B cell (primary cell): ENCODE results near the gene PNKP. TPM values are rescaled to one million over a fixed set of nuclear protein-coding genes. Genes with fewer than 3 reads are reported as not detected.
A peak's percentile ranks its signal among the peaks of the same experiment; 100 is the strongest.

Source experiments
- ATAC-seq: fragments of 200-7000 bp; cut with Tn5 transposase; one replicate; pipeline ENCODE4 v1.10.0; 2021; ENCODE audit warnings: low read depth, mild to moderate bottlenecking, moderate number of reproducible peaks, moderate library complexity
- CTCF ChIA-PET: fragments of 350-600 bp; sonication (Branson Sonifier 250); formaldehyde crosslinking; loops from one replicate; lab custom pipeline; 2021; ENCODE audit warnings: antibody characterized with exemption, inconsistent platforms; lab: Charles Lee
- POLR2A ChIA-PET: fragments of 350-600 bp; sonication (Branson Sonifier 250); formaldehyde crosslinking; loops from one replicate; lab custom pipeline; 2021; ENCODE audit warnings: antibody characterized with exemption; lab: Charles Lee
- DNase-seq: peaks from one replicate; pipeline ENCODE4 v3.0.0; 2013
- H2AFZ ChIP-seq: 2 replicates; pipeline ENCODE4 v1.6.1; 2012; ENCODE audit warnings: mild to moderate bottlenecking, low read depth, low read length; ENCODE audit not compliant: insufficient read depth, poor library complexity, severe bottlenecking
- H3K27ac ChIP-seq, 2 donors: 1 replicate in 1 of 2; 2 replicates in 1 of 2; pipeline ENCODE4 v1.5.1; 2012 to 2013; ENCODE audit warnings: low read length in 2 of 2, mild to moderate bottlenecking in 2 of 2, moderate library complexity in 1 of 2
- H3K27me3 ChIP-seq, 4 experiments: fragments of 200-600 bp in 1 of 4; sonication (generic) in 1 of 4; replicated peaks in 1 of 4; 1 replicate in 2 of 4; 2 replicates in 2 of 4; pipeline versions ENCODE4 v1.6.1 to v1.7.0; 2013 to 2016; ENCODE audit warnings: low read length in 3 of 4, mild to moderate bottlenecking in 2 of 4, mixed read lengths in 1 of 4, moderate library complexity in 1 of 4; ENCODE audit not compliant: insufficient read depth in 4 of 4, control insufficient read depth in 3 of 4; ENCODE audit errors: control extremely low read depth in 1 of 4
- H3K36me3 ChIP-seq, 2 experiments: replicated peaks in 1 of 2; 1 replicate in 1 of 2; 2 replicates in 1 of 2; pipeline versions ENCODE4 v1.6.1 to v1.7.1; 2013; ENCODE audit warnings: low read length in 1 of 2; ENCODE audit not compliant: insufficient read depth in 2 of 2, control insufficient read depth in 1 of 2; ENCODE audit errors: control extremely low read depth in 1 of 2, extremely low read depth in 1 of 2
- H3K4me1 ChIP-seq, 2 donors: fragments of 200-600 bp in 1 of 2; sonication (generic) in 1 of 2; 1 replicate in 1 of 2; 2 replicates in 1 of 2; pipeline versions ENCODE4 v1.5.1 to v1.6.1; 2013 to 2017; ENCODE audit warnings: low read length in 2 of 2; ENCODE audit not compliant: control insufficient read depth in 2 of 2, insufficient read depth in 2 of 2
- H3K4me2 ChIP-seq: replicated peaks from 2 replicates; pipeline ENCODE3; 2012; ENCODE audit warnings: mild to moderate bottlenecking, low read depth, low read length; ENCODE audit not compliant: poor library complexity, severe bottlenecking
- H3K4me3 ChIP-seq, 5 experiments: fragments of 200-600 bp in 1 of 5; sonication (generic) in 1 of 5; 1 replicate in 3 of 5; 2 replicates in 2 of 5; pipeline versions ENCODE4 v1.5.1 to v1.7.0; 2011 to 2016; ENCODE audit warnings: low read length in 4 of 5, mild to moderate bottlenecking in 4 of 5, low read depth in 2 of 5, control low read depth in 1 of 5, moderate library complexity in 1 of 5; ENCODE audit not compliant: insufficient read depth in 1 of 5; ENCODE audit errors: control extremely low read depth in 1 of 5, extremely low read depth in 1 of 5
- H3K79me2 ChIP-seq: fragments of 200-600 bp; sonication (generic); one replicate; pipeline ENCODE4 v1.6.0; 2016; ENCODE audit warnings: low read length; ENCODE audit not compliant: control insufficient read depth, insufficient read depth
- H3K9ac ChIP-seq: fragments of 200-600 bp; sonication (generic); 2 replicates; pipeline ENCODE4 v1.6.1; 2017; ENCODE audit warnings: mild to moderate bottlenecking, low read length, moderate library complexity
- H3K9me3 ChIP-seq, 3 donors: one replicate each; pipeline versions ENCODE4 v1.6.1 to v1.7.1; 2013; ENCODE audit warnings: low read length in 2 of 3; ENCODE audit not compliant: control insufficient read depth in 2 of 3, insufficient read depth in 1 of 3; ENCODE audit errors: control extremely low read depth in 1 of 3
- H4K20me1 ChIP-seq: 2 replicates; pipeline ENCODE4 v1.6.0; 2012; ENCODE audit warnings: mild to moderate bottlenecking, low read length; ENCODE audit not compliant: insufficient read depth, control insufficient read depth, poor library complexity, severe bottlenecking
- H3K27ac Mint-ChIP-seq: one replicate; pipeline ENCODE4 v1.8.0; 2021; ENCODE audit warnings: mixed read lengths
- H3K27me3 Mint-ChIP-seq: one replicate; pipeline ENCODE4 v1.8.0; 2021; ENCODE audit warnings: mixed read lengths
- H3K4me1 Mint-ChIP-seq: one replicate; pipeline ENCODE4 v1.8.0; 2021; ENCODE audit warnings: mixed read lengths
- H3K4me3 Mint-ChIP-seq: one replicate; pipeline ENCODE4 v1.8.0; 2021; ENCODE audit warnings: mixed read lengths
- H3K9me3 Mint-ChIP-seq: one replicate; pipeline ENCODE4 v1.8.0; 2022; ENCODE audit warnings: mixed read lengths; ENCODE audit not compliant: insufficient read depth
- CTCF ChIP-seq: fragments of 200-600 bp; IDR thresholded peaks from one replicate; pipeline ENCODE4 v1.8.0; 2022; ENCODE audit warnings: antibody characterized with exemption, mild to moderate bottlenecking
- EZH2 ChIP-seq: IDR thresholded peaks from 2 replicates; pipeline ENCODE4 v1.6.1; 2012; ENCODE audit warnings: borderline replicate concordance, low read depth, mild to moderate bottlenecking, moderate library complexity, low read length; ENCODE audit not compliant: insufficient read depth, poor library complexity, severe bottlenecking
- WGBS: methylation state at CpG from one replicate; pipeline ENCODE4 v1.1.5; 2013; ENCODE audit warnings: missing lambda C conversion rate; ENCODE audit not compliant: insufficient coverage; 5-methylcytosine and 5-hydroxymethylcytosine counted together
- intact Hi-C: fragments of 100-400 bp; cut with micrococcal nuclease; formaldehyde crosslinking; loops from one replicate; pipeline ENCODE4 v1.10.0; 2022
- polyA plus RNA-seq: library from polyadenylated mRNA; depleted of rRNA; stranded (reverse); fragments of >200 nt; gene quantifications from 2 replicates; pipeline ENCODE4 v1.2.3, GENCODE V29; 2012
- total RNA-seq, 2 donors: library from RNA; stranded (reverse); fragments of 120-200 nt in 1 of 2; gene quantifications; 1 replicate in 1 of 2; 2 replicates in 1 of 2; pipeline versions ENCODE4 v1.2.3 to v1.2.4, GENCODE V29; 2013 to 2022

The PNKP gene
- total and polyA plus RNA-seq, 2 donors (not counting 1 experiment from before 2014, with no cell fraction given), result 173 to 274 TPM

GRCh38 chr19:49906879-49907564, 39.6 kb upstream of the PNKP start:
- intact Hi-C loops, result no loop called here
- H3K4me2 ChIP-seq, result peak overlapping the region; percentile 58
- CTCF ChIA-PET, result interaction anchor here (0.7 to 1.7 kb wide), 4 partner anchors 9 to 102 kb away, joined by 5 to 11 read pairs (median 6); no protein-coding TSS in a partner anchor
- TF ChIP-seq CTCF (no peak), EZH2 (no peak)
- 86% methylated on average over 15 of the region's 16 CpGs for WGBS
- peak overlapping the region in 1 of 2 donors; percentile 64 for H3K27ac ChIP-seq
- POLR2A ChIA-PET, result interaction anchor here (0.6 to 1.4 kb wide), 5 partner anchors 9 to 23 kb away, joined by 3 to 10 read pairs (median 6); partner anchors contain the start of genes ATF5 and NUP62
- peaks cover 0 to 16% (median 0%) of the 10 kb centered on the region in 3 donors for H3K9me3 ChIP-seq
- no peaks in the 10 kb centered on the region for H3K27me3 ChIP-seq
- H4K20me1 ChIP-seq, result peaks cover 39% of the 10 kb centered on the region
- H3K4me3 ChIP-seq, result peak overlapping the region in 1 of 5 experiments; percentile 15
- peaks cover 0 to 18% of the 10 kb centered on the region in 2 experiments for H3K36me3 ChIP-seq
- ATAC-seq, result no peak
- Mint-ChIP-seq H3K27ac (peak overlapping the region; percentile 85), H3K4me3 (peak overlapping the region; percentile 69), H3K4me1 (peaks cover 69% of the 10 kb centered on the region), H3K9me3 (peaks cover 3% of the 10 kb centered on the region), H3K27me3 (no peaks in the 10 kb centered on the region)
- no peak overlapping the region for H2AFZ ChIP-seq
- peaks cover 47 to 63% of the 10 kb centered on the region in 2 donors for H3K4me1 ChIP-seq
- H3K9ac ChIP-seq, result no peak overlapping the region
- DNase-seq, result no peak
- H3K79me2 ChIP-seq, result peaks cover 27% of the 10 kb centered on the region

- Histone ChIP-seq H3K27ac (no peak overlapping the region), H3K9me3 (peaks cover 0 to 16% (median 0%) of the 10 kb centered on the region in 3 donors), H3K9ac (no peak overlapping the region), H3K36me3 (peaks cover 0 to 13% of the 10 kb centered on the region in 2 experiments), H3K4me2 (peak overlapping the region; percentile 42), H3K27me3 (no peaks in the 10 kb centered on the region), H2AFZ (no peak overlapping the region), H3K4me3 (no peak overlapping the region), H3K79me2 (peaks cover 24% of the 10 kb centered on the region), H3K4me1 (peaks cover 30 to 41% of the 10 kb centered on the region in 2 donors), H4K20me1 (peaks cover 30% of the 10 kb centered on the region)
- no peak for DNase-seq
- Mint-ChIP-seq H3K4me3 (peak overlapping the region; percentile 32), H3K27me3 (no peaks in the 10 kb centered on the region), H3K9me3 (peaks cover 3% of the 10 kb centered on the region), H3K4me1 (peaks cover 46% of the 10 kb centered on the region), H3K27ac (no peak overlapping the region)
- ChIA-PET POLR2A (no interaction called here), CTCF (interaction anchor here (1.4 kb wide), 1 partner anchor 13 kb away, joined by 6 read pairs; no protein-coding TSS in a partner anchor)
- no peak for ATAC-seq
- WGBS, result 0% methylated on average over 3 of the region's 6 CpGs
- no peak for TF ChIP-seq EZH2
- TF ChIP-seq CTCF, result no peak
- intact Hi-C loops, result no loop called here
These were observed 36.8 kb upstream of the PNKP start for GRCh38 chr19:49904136-49904535.
